ENCODE results near the gene SIRT6.

- TF ChIP-seq EZH2 (IDR thresholded peaks at IDR 0.05) (no peak), POLR2AphosphoS5 (IDR thresholded peaks at IDR 0.05; ENCODE audit: borderline replicate concordance, low read depth, low read length) (no peak)
Measured at GRCh38 chr19:4174213-4174894, 8.0 kb downstream of the SIRT6 start.
